ENCODE data around the gene GPC5. TPM values are rescaled to one million over a fixed set of nuclear protein-coding genes. Genes with fewer than 3 reads are reported as not detected.
A peak's percentile ranks its signal among the peaks of the same experiment; 100 is the strongest.
"Not testable (repeated sequence)": the region's sequence is repeated elsewhere in the genome, so short reads cannot be mapped to it uniquely, and the experiment has no call there.

Gene GPC5
- total RNA-seq, 2 donors from 2014 or later, result 0.22 to 0.51 TPM

GRCh38 chr13:92514420-92515125 lies 1116.2 kb downstream of the GPC5 start:
- Histone ChIP-seq H3K36me3 (ENCODE audit: control insufficient read depth, insufficient read depth, low read length) (no peaks in the 10 kb centered on the region), H3K27ac (ENCODE audit: low read depth, low read length) (no peak overlapping the region), H3K27me3 (ENCODE audit: control insufficient read depth, insufficient read depth, low read length, poor library complexity, severe bottlenecking) (no peaks in the 10 kb centered on the region), H3K9me3 (ENCODE audit: control insufficient read depth, low read length) (no peaks in the 10 kb centered on the region), H3K9ac (ENCODE audit: extremely low read depth, low read length, poor library complexity, severe bottlenecking) (no peak overlapping the region), H3K4me3 (ENCODE audit: low read length) (no peak overlapping the region), H3K4me1 (ENCODE audit: control insufficient read depth, insufficient read depth, low read length) (no peaks in the 10 kb centered on the region)
- WGBS, 2 experiments (ENCODE audit: insufficient coverage in 1 of 2, insufficient read length in 1 of 2), result 91 to 100% methylated on average over 6 to 8 of the region's 8 CpGs
- Mint-ChIP-seq H3K4me1 (no peaks in the 10 kb centered on the region), H3K4me3 (no peak overlapping the region), H3K9me3 (peaks cover 20% of the 10 kb centered on the region), H3K27ac (no peak overlapping the region), H3K27me3 (ENCODE audit: insufficient read depth) (no peaks in the 10 kb centered on the region), H3K36me3 (ENCODE audit: low read depth) (no peaks in the 10 kb centered on the region)
- TF ChIP-seq, protein P1, sequence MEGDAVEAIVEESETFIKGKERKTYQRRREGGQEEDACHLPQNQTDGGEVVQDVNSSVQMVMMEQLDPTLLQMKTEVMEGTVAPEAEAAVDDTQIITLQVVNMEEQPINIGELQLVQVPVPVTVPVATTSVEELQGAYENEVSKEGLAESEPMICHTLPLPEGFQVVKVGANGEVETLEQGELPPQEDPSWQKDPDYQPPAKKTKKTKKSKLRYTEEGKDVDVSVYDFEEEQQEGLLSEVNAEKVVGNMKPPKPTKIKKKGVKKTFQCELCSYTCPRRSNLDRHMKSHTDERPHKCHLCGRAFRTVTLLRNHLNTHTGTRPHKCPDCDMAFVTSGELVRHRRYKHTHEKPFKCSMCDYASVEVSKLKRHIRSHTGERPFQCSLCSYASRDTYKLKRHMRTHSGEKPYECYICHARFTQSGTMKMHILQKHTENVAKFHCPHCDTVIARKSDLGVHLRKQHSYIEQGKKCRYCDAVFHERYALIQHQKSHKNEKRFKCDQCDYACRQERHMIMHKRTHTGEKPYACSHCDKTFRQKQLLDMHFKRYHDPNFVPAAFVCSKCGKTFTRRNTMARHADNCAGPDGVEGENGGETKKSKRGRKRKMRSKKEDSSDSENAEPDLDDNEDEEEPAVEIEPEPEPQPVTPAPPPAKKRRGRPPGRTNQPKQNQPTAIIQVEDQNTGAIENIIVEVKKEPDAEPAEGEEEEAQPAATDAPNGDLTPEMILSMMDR (conservative IDR thresholded peaks at IDR 0.05), result no peak
- no peak for DNase-seq

- WGBS, 2 experiments (ENCODE audit: insufficient coverage in 1 of 2, insufficient read length in 1 of 2), result 95 to 97% methylated on average over 4 to 6 of the region's 6 CpGs
- H3K9me3 Mint-ChIP-seq, result peaks cover 29% of the 10 kb centered on the region
- DNase-seq; H3K4me3 ChIP-seq (ENCODE audit: low read length); H3K9me3 ChIP-seq (ENCODE audit: control insufficient read depth, low read length); H3K9ac ChIP-seq (ENCODE audit: extremely low read depth, low read length, poor library complexity, severe bottlenecking); H3K4me1 ChIP-seq (ENCODE audit: control insufficient read depth, insufficient read depth, low read length); H3K4me1 Mint-ChIP-seq; H3K27ac Mint-ChIP-seq; H3K36me3 Mint-ChIP-seq (ENCODE audit: low read depth); H3K4me3 Mint-ChIP-seq; H3K36me3 ChIP-seq (ENCODE audit: control insufficient read depth, insufficient read depth, low read length); H3K27me3 ChIP-seq (ENCODE audit: control insufficient read depth, insufficient read depth, low read length, poor library complexity, severe bottlenecking); H3K27me3 Mint-ChIP-seq (ENCODE audit: insufficient read depth); H3K27ac ChIP-seq (ENCODE audit: low read depth, low read length): not testable (repeated sequence)
Measured at GRCh38 chr13:92516878-92517277, 1118.5 kb downstream of the GPC5 start.

DNA sequence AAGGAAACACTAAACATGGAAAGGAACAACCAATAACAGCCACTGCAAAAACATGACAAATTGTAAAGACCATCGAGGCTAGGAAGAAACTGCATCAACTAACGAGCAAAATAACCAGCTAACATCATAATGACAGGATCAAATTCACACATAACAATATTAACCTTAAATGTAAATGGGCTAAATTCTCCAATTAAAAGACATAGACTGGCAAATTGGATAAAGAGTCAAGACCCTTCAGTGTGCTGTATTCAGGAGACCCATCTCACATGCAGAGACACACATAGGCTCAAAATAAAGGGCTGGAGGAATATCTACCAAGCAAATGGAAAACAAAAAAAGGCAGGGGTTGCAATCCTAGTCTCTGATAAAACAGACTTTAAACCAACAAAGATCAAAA lies 1120.2 kb downstream of the GPC5 start:
- H3K4me1 ChIP-seq (ENCODE audit: control insufficient read depth, insufficient read depth, low read length); H3K27me3 ChIP-seq (ENCODE audit: control insufficient read depth, insufficient read depth, low read length, poor library complexity, severe bottlenecking); H3K4me3 ChIP-seq (ENCODE audit: low read length); H3K4me1 Mint-ChIP-seq; H3K27ac Mint-ChIP-seq; H3K27me3 Mint-ChIP-seq (ENCODE audit: insufficient read depth); H3K9ac ChIP-seq (ENCODE audit: extremely low read depth, low read length, poor library complexity, severe bottlenecking); H3K36me3 Mint-ChIP-seq (ENCODE audit: low read depth); H3K4me3 Mint-ChIP-seq; H3K27ac ChIP-seq (ENCODE audit: low read depth, low read length); DNase-seq; H3K9me3 ChIP-seq (ENCODE audit: control insufficient read depth, low read length); H3K36me3 ChIP-seq (ENCODE audit: control insufficient read depth, insufficient read depth, low read length): not testable (repeated sequence)
- peaks cover 31% of the 10 kb centered on the region for H3K9me3 Mint-ChIP-seq
- WGBS, 2 experiments (ENCODE audit: insufficient coverage in 1 of 2, insufficient read length in 1 of 2), result no CpG with 5 or more reads among the region's 2 CpGs

DNA sequence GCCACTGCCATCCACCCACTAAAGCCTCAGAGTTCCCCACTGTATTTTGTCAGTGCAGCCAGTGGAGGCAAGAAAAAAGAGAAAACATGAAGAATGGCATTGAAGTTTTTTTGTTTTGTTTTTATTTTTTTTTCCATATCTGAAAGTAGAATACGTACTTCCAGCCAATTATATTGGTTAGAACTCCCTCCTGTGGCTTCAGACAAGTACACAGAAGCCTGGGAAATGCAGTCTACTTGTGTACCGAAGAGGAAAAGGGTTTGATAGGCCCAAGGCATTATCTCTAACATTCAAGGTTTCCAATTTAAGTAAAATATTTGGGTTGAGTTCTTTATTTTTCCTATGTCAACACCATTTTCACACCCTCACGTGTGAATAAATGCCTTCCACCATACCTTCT lies 1131.9 kb downstream of the GPC5 start:
- Mint-ChIP-seq H3K27ac (no peak overlapping the region), H3K36me3 (ENCODE audit: low read depth) (no peaks in the 10 kb centered on the region), H3K27me3 (ENCODE audit: insufficient read depth) (no peaks in the 10 kb centered on the region), H3K4me3 (no peak overlapping the region), H3K4me1 (no peaks in the 10 kb centered on the region), H3K9me3 (no peaks in the 10 kb centered on the region)
- DNase-seq, result no peak
- no peaks in the 10 kb centered on the region for H3K9me3 ChIP-seq (ENCODE audit: control insufficient read depth, low read length)
- no peaks in the 10 kb centered on the region for H3K36me3 ChIP-seq (ENCODE audit: control insufficient read depth, insufficient read depth, low read length)
- WGBS, 2 experiments (ENCODE audit: insufficient coverage in 1 of 2, insufficient read length in 1 of 2), result 89 to 91% methylated on average over 2 to 3 of the region's 3 CpGs
- H3K4me1 ChIP-seq (ENCODE audit: control insufficient read depth, insufficient read depth, low read length), result no peaks in the 10 kb centered on the region
- no peak overlapping the region for H3K4me3 ChIP-seq (ENCODE audit: low read length)
- no peak overlapping the region for H3K9ac ChIP-seq (ENCODE audit: extremely low read depth, low read length, poor library complexity, severe bottlenecking)
- no peaks in the 10 kb centered on the region for H3K27me3 ChIP-seq (ENCODE audit: control insufficient read depth, insufficient read depth, low read length, poor library complexity, severe bottlenecking)
- TF ChIP-seq, protein P1 (conservative IDR thresholded peaks at IDR 0.05), result peak; percentile 29
- no peak overlapping the region for H3K27ac ChIP-seq (ENCODE audit: low read depth, low read length)
